Left lung (tissue), 10 donors: ENCODE measurements around the gene ME3. TPM values are rescaled to one million over a fixed set of nuclear protein-coding genes. Genes with fewer than 3 reads are reported as not detected.

ENCODE experiments used
- ATAC-seq: fragments of 200-7000 bp; cut with Tn5 transposase; one replicate; pipeline ENCODE4 v1.9.1; 2020; ENCODE audit warnings: moderate library complexity
- DNase-seq, 4 donors: peaks; one replicate each; pipeline ENCODE4 v3.0.0-alpha.2; 2013 to 2020
- H3K27ac ChIP-seq, 2 donors: fragments of 200-600 bp; sonication (generic) in 1 of 2; one replicate each; pipeline versions ENCODE4 v1.5.0 to v1.8.0; 2020 to 2021
- H3K27me3 ChIP-seq, 2 donors: fragments of 200-600 bp; sonication (generic) in 1 of 2; one replicate each; pipeline versions ENCODE4 v1.5.0 to v1.8.0; 2020 to 2021
- H3K36me3 ChIP-seq, 2 donors: fragments of 200-600 bp; sonication (generic) in 1 of 2; one replicate each; pipeline versions ENCODE4 v1.5.0 to v1.8.0; 2020 to 2021
- H3K4me1 ChIP-seq, 2 donors: fragments of 200-600 bp; one replicate each; pipeline ENCODE4 v1.8.0; 2021
- H3K4me3 ChIP-seq, 2 donors: fragments of 200-600 bp; sonication (generic) in 1 of 2; one replicate each; pipeline versions ENCODE4 v1.5.0 to v1.8.0; 2020 to 2021; ENCODE audit warnings: mild to moderate bottlenecking in 1 of 2
- H3K9me3 ChIP-seq, 2 donors: fragments of 200-600 bp; sonication (generic) in 1 of 2; one replicate each; pipeline versions ENCODE4 v1.5.0 to v1.8.0; 2020 to 2021
- intact Hi-C, 2 donors: fragments of 100-400 bp; cut with DNase I; formaldehyde crosslinking; loops; one replicate each; pipeline versions ENCODE4 v1.11.2 to v1.14.2; 2022
- polyA plus RNA-seq, 6 donors: library from polyadenylated mRNA; unstranded; fragments of 120-200 nt; gene quantifications; one replicate each; pipeline ENCODE4 v1.2.1, GENCODE V29; 2013; ENCODE audit not compliant: insufficient read length in 6 of 6
- total RNA-seq, 2 donors: library from RNA; stranded (reverse); fragmentation: NEBNext Ultra II Directional; extraction: Animal tissue kit (Norgen Biotek cat#: 25700); gene quantifications; one replicate each; pipeline ENCODE4 v1.2.1, GENCODE V29; 2021
- TF ChIP-seq, protein P1 (sequence below), 2 donors: fragments of 200-600 bp; sonication (generic) in 1 of 2; IDR thresholded peaks; one replicate each; pipeline versions ENCODE4 v1.5.0 to v1.8.0; 2021; ENCODE audit warnings: antibody characterized with exemption in 2 of 2
- donor health status: DM: no; HTN: yes; CAD: no.
- donor health status: DM: no; HTN: no; CAD: no.

The ME3 gene
- total and polyA plus RNA-seq, 8 donors = 21.6 to 44.6 (median 30.5) TPM

DNA sequence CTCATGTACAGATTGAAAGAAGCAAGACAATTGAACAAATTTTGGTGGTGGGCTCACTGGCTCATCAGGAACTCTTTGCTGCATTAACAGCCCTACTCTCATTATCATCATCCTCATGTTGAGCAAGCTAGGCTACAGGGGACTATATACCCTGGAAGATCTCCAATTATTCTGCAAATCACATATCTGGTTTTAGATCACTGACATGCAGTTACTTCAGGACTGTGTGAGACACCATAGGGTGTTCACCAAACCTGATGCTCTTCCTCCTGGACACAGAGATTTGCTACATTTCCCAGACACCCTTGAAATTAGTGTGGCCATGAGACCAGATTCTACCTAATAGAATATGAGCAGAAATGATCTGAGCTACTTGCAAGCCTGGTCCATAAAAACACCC, 23.0 kb upstream of the ME3 start:
- intact Hi-C loops = no loop called here
- H3K9me3 ChIP-seq = no peaks in the 10 kb centered on the region
- TF ChIP-seq, protein P1, sequence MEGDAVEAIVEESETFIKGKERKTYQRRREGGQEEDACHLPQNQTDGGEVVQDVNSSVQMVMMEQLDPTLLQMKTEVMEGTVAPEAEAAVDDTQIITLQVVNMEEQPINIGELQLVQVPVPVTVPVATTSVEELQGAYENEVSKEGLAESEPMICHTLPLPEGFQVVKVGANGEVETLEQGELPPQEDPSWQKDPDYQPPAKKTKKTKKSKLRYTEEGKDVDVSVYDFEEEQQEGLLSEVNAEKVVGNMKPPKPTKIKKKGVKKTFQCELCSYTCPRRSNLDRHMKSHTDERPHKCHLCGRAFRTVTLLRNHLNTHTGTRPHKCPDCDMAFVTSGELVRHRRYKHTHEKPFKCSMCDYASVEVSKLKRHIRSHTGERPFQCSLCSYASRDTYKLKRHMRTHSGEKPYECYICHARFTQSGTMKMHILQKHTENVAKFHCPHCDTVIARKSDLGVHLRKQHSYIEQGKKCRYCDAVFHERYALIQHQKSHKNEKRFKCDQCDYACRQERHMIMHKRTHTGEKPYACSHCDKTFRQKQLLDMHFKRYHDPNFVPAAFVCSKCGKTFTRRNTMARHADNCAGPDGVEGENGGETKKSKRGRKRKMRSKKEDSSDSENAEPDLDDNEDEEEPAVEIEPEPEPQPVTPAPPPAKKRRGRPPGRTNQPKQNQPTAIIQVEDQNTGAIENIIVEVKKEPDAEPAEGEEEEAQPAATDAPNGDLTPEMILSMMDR (IDR thresholded peaks at IDR 0.05) = no peak

DNA sequence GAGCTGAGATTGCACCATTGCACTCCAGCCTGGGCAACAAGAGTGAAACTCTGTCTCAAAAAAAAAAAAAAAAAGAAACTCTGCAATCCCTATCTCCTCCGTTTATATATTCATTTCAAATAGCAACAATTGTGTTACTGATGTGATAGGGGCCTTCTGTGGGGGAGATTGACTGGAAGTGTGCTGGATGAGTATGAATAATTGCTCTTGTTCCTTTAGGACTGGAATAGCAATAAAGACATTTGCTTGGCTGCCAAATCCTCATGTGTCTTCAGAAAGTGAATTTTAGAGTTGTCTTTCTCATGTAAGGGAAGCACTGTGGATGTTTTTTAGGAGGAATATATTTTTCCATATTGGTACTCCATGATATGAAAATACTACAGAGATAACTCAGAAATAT, 21.1 kb upstream of the ME3 start:
- Histone ChIP-seq H3K27me3 (no peaks in the 10 kb centered on the region), H3K4me1 (peaks cover 5 to 10% of the 10 kb centered on the region in 2 donors), H3K36me3 (no peaks in the 10 kb centered on the region), H3K27ac (no peak overlapping the region), H3K4me3 (no peak overlapping the region), H3K9me3 (no peaks in the 10 kb centered on the region)
- ATAC-seq (no peak), DNase-seq (no peak)
- TF ChIP-seq, protein P1 (IDR thresholded peaks at IDR 0.05) = no peak
- intact Hi-C loops = no loop called here

More for the DNA sequence above, 23.0 kb upstream of the ME3 start:
- Histone ChIP-seq H3K4me1 (peaks cover 5 to 10% of the 10 kb centered on the region in 2 donors), H3K27ac (peak overlapping the region; percentile 23 to 64), H3K4me3 (no peak overlapping the region), H3K27me3 (no peaks in the 10 kb centered on the region), H3K36me3 (no peaks in the 10 kb centered on the region)
- ATAC-seq = no peak
- DNase-seq = no peak

DNA sequence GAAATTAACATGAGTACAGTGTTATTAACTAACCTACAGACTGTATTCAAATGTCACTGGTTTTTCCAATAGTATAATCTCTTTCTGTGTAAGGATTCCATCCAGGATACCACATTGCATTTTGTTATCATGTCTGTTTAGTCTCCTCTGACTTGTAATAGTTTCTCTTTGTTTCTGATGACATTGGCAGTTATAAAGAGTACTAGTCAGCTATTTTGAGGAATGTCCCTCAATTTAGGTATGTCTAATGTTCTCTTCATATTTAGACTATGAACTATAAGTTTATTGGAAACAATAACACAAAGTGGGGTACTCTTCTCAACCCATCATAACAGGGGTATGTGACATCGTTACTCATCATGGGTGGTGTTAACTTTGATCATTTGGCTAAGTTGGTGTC, 20.3 kb upstream of the ME3 start:
- Histone ChIP-seq H3K27me3 (no peaks in the 10 kb centered on the region), H3K9me3 (no peaks in the 10 kb centered on the region), H3K36me3 (no peaks in the 10 kb centered on the region), H3K4me3 (no peak overlapping the region), H3K4me1 (peaks cover 5 to 13% of the 10 kb centered on the region in 2 donors), H3K27ac (no peak overlapping the region)
- intact Hi-C loops = no loop called here
- no peak for ATAC-seq
- no peak for DNase-seq
- TF ChIP-seq, protein P1 (IDR thresholded peaks at IDR 0.05) = no peak

DNA sequence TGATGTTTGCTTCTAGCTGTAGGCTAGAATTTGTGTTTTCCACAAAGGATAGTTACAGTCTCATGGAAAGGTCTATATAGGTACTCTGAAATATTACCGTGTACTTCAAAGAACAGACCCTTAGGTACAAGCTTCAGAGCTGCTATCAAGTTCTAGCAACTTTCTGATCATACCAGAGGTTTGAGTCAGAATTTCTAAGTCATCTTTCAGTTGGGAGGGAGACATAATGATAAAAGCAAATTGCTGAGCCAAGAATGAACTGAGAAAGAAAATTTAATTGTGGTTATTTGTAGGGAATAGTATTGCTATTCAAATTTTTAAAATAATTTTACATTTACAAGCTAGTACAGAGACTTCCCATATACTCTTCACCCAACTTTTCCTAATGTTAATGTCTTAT, 19.9 kb upstream of the ME3 start:
- intact Hi-C loops = no loop called here
- H3K27me3 ChIP-seq = no peaks in the 10 kb centered on the region
- TF ChIP-seq, protein P1 (IDR thresholded peaks at IDR 0.05) = no peak
- peaks cover 5 to 13% of the 10 kb centered on the region in 2 donors for H3K4me1 ChIP-seq
- DNase-seq (no peak), ATAC-seq (no peak)
- H3K9me3 ChIP-seq = no peaks in the 10 kb centered on the region
- no peak overlapping the region for H3K4me3 ChIP-seq
- no peak overlapping the region for H3K27ac ChIP-seq
- no peaks in the 10 kb centered on the region for H3K36me3 ChIP-seq

DNA sequence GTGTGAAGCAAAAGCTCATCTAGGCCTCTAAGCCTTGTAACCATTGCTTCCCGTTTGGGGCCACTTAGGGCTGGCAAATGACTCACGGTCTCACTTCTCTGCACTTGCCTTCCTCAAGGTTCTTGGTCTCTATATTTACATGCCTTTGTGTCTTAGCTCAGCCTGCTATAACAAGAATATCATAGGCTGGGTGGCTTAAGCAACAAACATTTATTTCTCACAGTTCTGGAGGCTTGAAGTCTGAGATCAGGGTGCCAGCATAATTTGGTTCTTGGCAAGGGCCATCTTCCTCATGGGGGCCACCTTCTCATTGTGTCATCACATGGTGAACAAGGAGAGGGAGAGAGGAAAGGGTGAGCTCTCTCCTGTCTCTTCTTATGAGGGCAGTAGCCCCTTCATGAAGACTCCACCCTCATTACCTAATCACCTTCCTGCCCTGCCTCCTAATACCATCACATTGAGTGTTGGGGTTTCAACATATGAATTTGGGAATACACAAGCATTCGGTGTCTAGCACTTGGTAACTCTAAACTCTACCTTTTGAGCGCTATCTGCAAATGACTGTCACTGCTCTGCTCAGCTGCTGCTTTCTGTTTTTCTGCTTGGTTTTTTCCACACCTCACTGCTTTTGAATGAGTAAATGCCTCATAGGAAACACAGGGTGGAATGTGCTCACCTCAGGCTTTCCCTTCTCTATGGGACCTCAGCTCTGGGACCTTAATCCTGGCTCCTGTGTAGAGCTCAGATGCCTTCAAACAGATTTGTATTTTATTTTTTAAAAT, 16.2 kb upstream of the ME3 start:
- Histone ChIP-seq H3K36me3 (no peaks in the 10 kb centered on the region), H3K4me1 (peaks cover 0 to 4% of the 10 kb centered on the region in 2 donors), H3K4me3 (no peak overlapping the region), H3K9me3 (no peaks in the 10 kb centered on the region), H3K27ac (peak overlapping the region; percentile 34 to 38), H3K27me3 (no peaks in the 10 kb centered on the region)
- peak; percentile 93 for ATAC-seq
- TF ChIP-seq, protein P1 (IDR thresholded peaks at IDR 0.05) = no peak
- DNase-seq = peak in 1 of 4 donors; percentile 49
- intact Hi-C loops = no loop called here
